Uterus (tissue), 4 donors: Measurements from ENCODE around the gene CCDC201. TPM values are rescaled to one million over a fixed set of nuclear protein-coding genes. Genes with fewer than 3 reads are reported as not detected.

Experiments
- DNase-seq, 2 donors: peaks; one replicate each; pipeline ENCODE4 v3.0.0-alpha.2; 2019 to 2020
- H3K27ac ChIP-seq, 2 donors: fragments of 200-600 bp; sonication (generic); 1 replicate in 1 of 2; 2 replicates in 1 of 2; pipeline ENCODE4 v1.5.1; 2016 to 2018
- H3K27me3 ChIP-seq, 2 donors: fragments of 200-600 bp; sonication (generic); one replicate each; pipeline ENCODE4 v1.5.1; 2018 to 2019; ENCODE audit warnings: control low read depth in 1 of 2
- H3K36me3 ChIP-seq, 2 donors: fragments of 200-600 bp; sonication (generic); one replicate each; pipeline ENCODE4 v1.5.1; 2019; ENCODE audit warnings: control low read depth in 1 of 2
- H3K4me1 ChIP-seq, 2 donors: fragments of 200-600 bp; sonication (generic); one replicate each; pipeline ENCODE4 v1.5.1; 2018 to 2019; ENCODE audit warnings: control low read depth in 1 of 2
- H3K4me3 ChIP-seq, 2 donors: fragments of 200-600 bp; sonication (generic); 1 replicate in 1 of 2; 2 replicates in 1 of 2; pipeline ENCODE4 v1.5.1; 2018 to 2019; ENCODE audit warnings: mild to moderate bottlenecking in 1 of 2
- H3K9me3 ChIP-seq, 2 donors: fragments of 200-600 bp; sonication (generic); one replicate each; pipeline ENCODE4 v1.5.1; 2019; ENCODE audit warnings: control low read depth in 1 of 2
- CTCF ChIP-seq, 4 experiments: fragments of 200-600 bp in 2 of 4; fragments of 450-650 bp in 2 of 4; sonication (generic) in 2 of 4; IDR thresholded peaks; one replicate each; pipeline ENCODE4 v1.5.1; 2016 to 2019; ENCODE audit warnings: antibody characterized with exemption in 4 of 4, mild to moderate bottlenecking in 2 of 4, moderate library complexity in 1 of 4
- POLR2A ChIP-seq, 2 donors: fragments of 450-650 bp; IDR thresholded peaks; one replicate each; pipeline ENCODE4 v1.6.1; 2016; ENCODE audit warnings: antibody characterized with exemption in 2 of 2, mild to moderate bottlenecking in 1 of 2, moderate library complexity in 1 of 2
- intact Hi-C: fragments of 100-400 bp; cut with DNase I; formaldehyde crosslinking; loops from one replicate; pipeline ENCODE4 v1.15.1; 2023; ENCODE audit warnings: low total_unique reads
- total RNA-seq, 4 donors: library from RNA; depleted of rRNA in 3 of 4; stranded (reverse); fragments of >200 nt in 3 of 4; gene quantifications; one replicate each; pipeline versions ENCODE4 v1.1.0 to v1.2.4, GENCODE V29; 2014 to 2023
- donor health status: DM: yes; HTN: yes; CAD: no.

The CCDC201 gene
- total RNA-seq, 4 donors from 2014 or later: 0.21 TPM; not detected in 3

- no peak overlapping the region for H3K27ac ChIP-seq
- H3K4me3 ChIP-seq: no peak overlapping the region
- H3K36me3 ChIP-seq: no peaks in the 10 kb centered on the region
- peaks cover 0 to 6% of the 10 kb centered on the region in 2 donors for H3K9me3 ChIP-seq
- H3K4me1 ChIP-seq: no peaks in the 10 kb centered on the region
- DNase-seq: no peak
- no peaks in the 10 kb centered on the region for H3K27me3 ChIP-seq
- intact Hi-C loops: no loop called here
- TF ChIP-seq POLR2A (IDR thresholded peaks at IDR 0.05) (no peak), CTCF (IDR thresholded peaks at IDR 0.05) (no peak)
These were observed 3.6 kb upstream of the CCDC201 start for GRCh38 chr7:45876519-45876918.

GRCh38 chr7:45874408-45875131 lies 1.7 kb upstream of the CCDC201 start:
- no peak overlapping the region for H3K4me3 ChIP-seq
- H3K27me3 ChIP-seq: no peaks in the 10 kb centered on the region
- H3K27ac ChIP-seq: no peak overlapping the region
- H3K9me3 ChIP-seq: peaks cover 0 to 6% of the 10 kb centered on the region in 2 donors
- intact Hi-C loops: no loop called here
- H3K4me1 ChIP-seq: no peaks in the 10 kb centered on the region
- H3K36me3 ChIP-seq: no peaks in the 10 kb centered on the region
- no peak for DNase-seq
- TF ChIP-seq POLR2A (IDR thresholded peaks at IDR 0.05) (no peak), CTCF (IDR thresholded peaks at IDR 0.05) (no peak)

GRCh38 chr7:45873355-45873754 lies 473 bp upstream of the CCDC201 start:
- no peaks in the 10 kb centered on the region for H3K4me1 ChIP-seq
- H3K27me3 ChIP-seq: no peaks in the 10 kb centered on the region
- TF ChIP-seq POLR2A (IDR thresholded peaks at IDR 0.05): no peak
- TF ChIP-seq CTCF (IDR thresholded peaks at IDR 0.05): no peak
- H3K4me3 ChIP-seq: no peak overlapping the region
- H3K27ac ChIP-seq: no peak overlapping the region
- intact Hi-C loops: no loop called here
- DNase-seq: no peak
- H3K36me3 ChIP-seq: no peaks in the 10 kb centered on the region
- peaks cover 0 to 1% of the 10 kb centered on the region in 2 donors for H3K9me3 ChIP-seq

- DNase-seq: no peak
- H3K9me3 ChIP-seq: no peaks in the 10 kb centered on the region
- no peaks in the 10 kb centered on the region for H3K36me3 ChIP-seq
- intact Hi-C loops: no loop called here
- no peak for TF ChIP-seq POLR2A (IDR thresholded peaks at IDR 0.05)
- TF ChIP-seq CTCF (IDR thresholded peaks at IDR 0.05): no peak
- H3K27me3 ChIP-seq: no peaks in the 10 kb centered on the region
- H3K4me1 ChIP-seq: no peaks in the 10 kb centered on the region
- no peak overlapping the region for H3K4me3 ChIP-seq
- no peak overlapping the region for H3K27ac ChIP-seq
These were observed 507 bp downstream of the CCDC201 start for GRCh38 chr7:45872116-45873034.

GRCh38 chr7:45869426-45869825 lies 3.5 kb downstream of the CCDC201 start:
- DNase-seq: no peak
- no peaks in the 10 kb centered on the region for H3K36me3 ChIP-seq
- H3K27ac ChIP-seq: no peak overlapping the region
- intact Hi-C loops: no loop called here
- no peak overlapping the region for H3K4me3 ChIP-seq
- TF ChIP-seq CTCF (IDR thresholded peaks at IDR 0.05): no peak
- TF ChIP-seq POLR2A (IDR thresholded peaks at IDR 0.05): no peak
- no peaks in the 10 kb centered on the region for H3K9me3 ChIP-seq
- no peaks in the 10 kb centered on the region for H3K4me1 ChIP-seq
- H3K27me3 ChIP-seq: no peaks in the 10 kb centered on the region
